ENCODE data around the gene OR4L1. TPM values are rescaled to one million over a fixed set of nuclear protein-coding genes. Genes with fewer than 3 reads are reported as not detected.

OR4L1 gene
- total RNA-seq, 2 experiments from 2014 or later, result not detected

Other genes with a start within 250 kb of the OR4L1 start
- not detected for gene OR4K2, start 184.9 kb upstream of the OR4L1 start, total RNA-seq
- gene OR4K5, start 139.4 kb upstream of the OR4L1 start, total RNA-seq, result not detected
- gene OR4K1, start 129.1 kb upstream of the OR4L1 start, total RNA-seq, result not detected
- not detected for gene OR4K15, start 84.5 kb upstream of the OR4L1 start, total RNA-seq
- not detected for gene OR4Q2, start 57.9 kb upstream of the OR4L1 start, total RNA-seq
- gene OR4K14, start 40.7 kb upstream of the OR4L1 start, total RNA-seq, result not detected
- not detected for gene OR4K13, start 24.0 kb upstream of the OR4L1 start, total RNA-seq
- gene OR4K17, start 50.7 kb downstream of the OR4L1 start, total RNA-seq, result not detected
- gene OR4N5, start 78.8 kb downstream of the OR4L1 start, total RNA-seq, result not detected
- not detected for gene OR11G2, start 130.9 kb downstream of the OR4L1 start, total RNA-seq
- gene OR11H6, start 163.7 kb downstream of the OR4L1 start, total RNA-seq, result not detected
- not detected for gene OR11H7, start 168.9 kb downstream of the OR4L1 start, total RNA-seq
- gene OR11H4, start 179.2 kb downstream of the OR4L1 start, total RNA-seq, result not detected
- 10 to 100 TPM; 21.6 to 23.5 TPM for gene TTC5, start 245.9 kb downstream of the OR4L1 start, total RNA-seq